ENCODE measurements around the gene CDH15. TPM values are rescaled to one million over a fixed set of nuclear protein-coding genes. Genes with fewer than 3 reads are reported as not detected.
A peak's percentile ranks its signal among the peaks of the same experiment; 100 is the strongest.

Gene CDH15
- total RNA-seq, 1 experiment from 2014 or later: 0.46 TPM

DNA sequence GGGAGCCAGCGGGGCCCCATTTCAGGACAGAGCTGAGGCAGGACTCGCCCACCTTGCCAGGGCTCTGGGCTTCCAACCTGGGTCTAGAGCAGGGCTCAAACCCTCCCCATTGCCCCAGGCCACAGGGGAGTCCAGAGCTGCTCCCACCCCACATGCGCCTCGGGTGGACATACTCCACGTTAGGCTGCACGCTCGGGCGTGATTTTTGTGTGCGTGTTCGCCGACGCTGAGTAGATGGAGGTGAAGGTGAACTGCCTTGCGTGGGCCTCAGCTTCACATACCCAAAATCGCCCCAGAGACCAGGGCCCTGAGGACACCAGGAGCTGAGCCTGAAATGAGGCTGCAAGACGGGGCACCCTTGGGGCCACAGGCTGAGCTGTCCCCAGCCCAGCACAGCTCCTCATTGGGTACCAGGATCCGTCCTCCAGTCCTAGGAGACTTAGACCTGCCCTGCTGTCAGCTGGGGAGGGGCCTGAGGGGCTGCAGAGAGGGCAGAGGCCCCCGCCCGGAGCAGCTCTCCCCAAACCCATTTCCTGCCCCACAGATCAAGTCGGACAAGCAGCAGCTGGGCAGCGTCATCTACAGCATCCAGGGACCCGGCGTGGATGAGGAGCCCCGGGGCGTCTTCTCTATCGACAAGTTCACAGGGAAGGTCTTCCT is 8.2 kb downstream of the CDH15 start (continued):
- TF ChIP-seq, protein P1, sequence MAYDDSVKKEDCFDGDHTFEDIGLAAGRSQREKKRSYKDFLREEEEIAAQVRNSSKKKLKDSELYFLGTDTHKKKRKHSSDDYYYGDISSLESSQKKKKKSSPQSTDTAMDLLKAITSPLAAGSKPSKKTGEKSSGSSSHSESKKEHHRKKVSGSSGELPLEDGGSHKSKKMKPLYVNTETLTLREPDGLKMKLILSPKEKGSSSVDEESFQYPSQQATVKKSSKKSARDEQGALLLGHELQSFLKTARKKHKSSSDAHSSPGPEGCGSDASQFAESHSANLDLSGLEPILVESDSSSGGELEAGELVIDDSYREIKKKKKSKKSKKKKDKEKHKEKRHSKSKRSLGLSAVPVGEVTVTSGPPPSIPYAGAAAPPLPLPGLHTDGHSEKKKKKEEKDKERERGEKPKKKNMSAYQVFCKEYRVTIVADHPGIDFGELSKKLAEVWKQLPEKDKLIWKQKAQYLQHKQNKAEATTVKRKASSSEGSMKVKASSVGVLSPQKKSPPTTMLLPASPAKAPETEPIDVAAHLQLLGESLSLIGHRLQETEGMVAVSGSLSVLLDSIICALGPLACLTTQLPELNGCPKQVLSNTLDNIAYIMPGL (CRISPR knock-in tag; IDR thresholded peaks at IDR 0.05): no peak
- TF ChIP-seq, protein P2, sequence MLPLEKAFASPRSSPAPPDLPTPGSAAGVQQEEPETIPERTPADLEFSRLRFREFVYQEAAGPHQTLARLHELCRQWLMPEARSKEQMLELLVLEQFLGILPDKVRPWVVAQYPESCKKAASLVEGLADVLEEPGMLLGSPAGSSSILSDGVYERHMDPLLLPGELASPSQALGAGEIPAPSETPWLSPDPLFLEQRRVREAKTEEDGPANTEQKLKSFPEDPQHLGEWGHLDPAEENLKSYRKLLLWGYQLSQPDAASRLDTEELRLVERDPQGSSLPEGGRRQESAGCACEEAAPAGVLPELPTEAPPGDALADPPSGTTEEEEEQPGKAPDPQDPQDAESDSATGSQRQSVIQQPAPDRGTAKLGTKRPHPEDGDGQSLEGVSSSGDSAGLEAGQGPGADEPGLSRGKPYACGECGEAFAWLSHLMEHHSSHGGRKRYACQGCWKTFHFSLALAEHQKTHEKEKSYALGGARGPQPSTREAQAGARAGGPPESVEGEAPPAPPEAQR (CRISPR knock-in tag; IDR thresholded peaks at IDR 0.05): no peak
- TF ChIP-seq, protein P3, sequence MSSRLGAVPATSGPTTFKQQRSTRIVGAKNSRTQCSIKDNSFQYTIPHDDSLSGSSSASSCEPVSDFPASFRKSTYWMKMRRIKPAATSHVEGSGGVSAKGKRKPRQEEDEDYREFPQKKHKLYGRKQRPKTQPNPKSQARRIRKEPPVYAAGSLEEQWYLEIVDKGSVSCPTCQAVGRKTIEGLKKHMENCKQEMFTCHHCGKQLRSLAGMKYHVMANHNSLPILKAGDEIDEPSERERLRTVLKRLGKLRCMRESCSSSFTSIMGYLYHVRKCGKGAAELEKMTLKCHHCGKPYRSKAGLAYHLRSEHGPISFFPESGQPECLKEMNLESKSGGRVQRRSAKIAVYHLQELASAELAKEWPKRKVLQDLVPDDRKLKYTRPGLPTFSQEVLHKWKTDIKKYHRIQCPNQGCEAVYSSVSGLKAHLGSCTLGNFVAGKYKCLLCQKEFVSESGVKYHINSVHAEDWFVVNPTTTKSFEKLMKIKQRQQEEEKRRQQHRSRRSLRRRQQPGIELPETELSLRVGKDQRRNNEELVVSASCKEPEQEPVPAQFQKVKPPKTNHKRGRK (CRISPR knock-in tag; IDR thresholded peaks at IDR 0.05; ENCODE audit: borderline replicate concordance): no peak
- TF ChIP-seq NR2C2 (CRISPR knock-in tag; IDR thresholded peaks at IDR 0.05): no peak
- no peak for TF ChIP-seq SP1 (CRISPR knock-in tag; conservative IDR thresholded peaks at IDR 0.05)
- TF ChIP-seq FOXP1 (CRISPR knock-in tag; IDR thresholded peaks at IDR 0.05; ENCODE audit: borderline replicate concordance): no peak
- TF ChIP-seq, protein P4, sequence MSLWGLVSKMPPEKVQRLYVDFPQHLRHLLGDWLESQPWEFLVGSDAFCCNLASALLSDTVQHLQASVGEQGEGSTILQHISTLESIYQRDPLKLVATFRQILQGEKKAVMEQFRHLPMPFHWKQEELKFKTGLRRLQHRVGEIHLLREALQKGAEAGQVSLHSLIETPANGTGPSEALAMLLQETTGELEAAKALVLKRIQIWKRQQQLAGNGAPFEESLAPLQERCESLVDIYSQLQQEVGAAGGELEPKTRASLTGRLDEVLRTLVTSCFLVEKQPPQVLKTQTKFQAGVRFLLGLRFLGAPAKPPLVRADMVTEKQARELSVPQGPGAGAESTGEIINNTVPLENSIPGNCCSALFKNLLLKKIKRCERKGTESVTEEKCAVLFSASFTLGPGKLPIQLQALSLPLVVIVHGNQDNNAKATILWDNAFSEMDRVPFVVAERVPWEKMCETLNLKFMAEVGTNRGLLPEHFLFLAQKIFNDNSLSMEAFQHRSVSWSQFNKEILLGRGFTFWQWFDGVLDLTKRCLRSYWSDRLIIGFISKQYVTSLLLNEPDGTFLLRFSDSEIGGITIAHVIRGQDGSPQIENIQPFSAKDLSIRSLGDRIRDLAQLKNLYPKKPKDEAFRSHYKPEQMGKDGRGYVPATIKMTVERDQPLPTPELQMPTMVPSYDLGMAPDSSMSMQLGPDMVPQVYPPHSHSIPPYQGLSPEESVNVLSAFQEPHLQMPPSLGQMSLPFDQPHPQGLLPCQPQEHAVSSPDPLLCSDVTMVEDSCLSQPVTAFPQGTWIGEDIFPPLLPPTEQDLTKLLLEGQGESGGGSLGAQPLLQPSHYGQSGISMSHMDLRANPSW (CRISPR knock-in tag; conservative IDR thresholded peaks at IDR 0.05; ENCODE audit: low read depth): no peak
- TF ChIP-seq, protein P5, sequence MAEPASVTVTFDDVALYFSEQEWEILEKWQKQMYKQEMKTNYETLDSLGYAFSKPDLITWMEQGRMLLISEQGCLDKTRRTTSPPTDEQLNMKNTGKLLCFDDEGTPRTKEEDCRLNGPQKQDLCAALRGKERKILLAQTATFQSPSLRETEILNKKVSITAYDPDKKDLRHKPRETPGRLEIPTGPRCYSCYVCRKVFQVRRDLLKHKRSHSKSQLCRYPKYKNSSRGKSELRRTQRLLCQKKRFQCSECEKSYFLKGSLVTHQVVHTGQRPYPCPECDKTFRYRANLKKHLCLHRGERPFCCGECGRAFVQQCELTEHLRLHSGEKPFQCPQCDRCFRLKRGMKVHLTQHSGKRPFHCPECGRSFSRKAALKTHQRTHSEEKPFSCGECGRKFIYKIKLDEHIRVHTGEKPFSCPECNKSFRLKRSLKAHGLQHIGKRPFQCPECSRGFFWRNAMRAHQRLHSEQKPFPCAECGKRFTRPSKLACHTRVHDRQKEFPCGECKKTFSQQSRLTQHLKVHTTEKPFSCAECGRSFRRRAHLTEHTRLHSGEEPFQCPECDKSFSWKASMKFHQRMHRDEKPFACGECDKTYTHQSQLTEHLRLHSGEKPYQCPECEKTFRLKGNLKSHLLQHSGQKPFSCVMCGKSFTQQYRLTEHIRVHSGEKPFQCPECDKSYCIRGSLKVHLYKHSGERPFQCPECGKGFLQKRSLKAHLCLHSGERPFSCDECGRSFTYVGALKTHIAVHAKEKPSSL (CRISPR knock-in tag; conservative IDR thresholded peaks at IDR 0.05): no peak
- TF ChIP-seq ATF1 (CRISPR knock-in tag; IDR thresholded peaks at IDR 0.05): no peak
- TF ChIP-seq PRRX2 (CRISPR knock-in tag; IDR thresholded peaks at IDR 0.05): no peak

DNA sequence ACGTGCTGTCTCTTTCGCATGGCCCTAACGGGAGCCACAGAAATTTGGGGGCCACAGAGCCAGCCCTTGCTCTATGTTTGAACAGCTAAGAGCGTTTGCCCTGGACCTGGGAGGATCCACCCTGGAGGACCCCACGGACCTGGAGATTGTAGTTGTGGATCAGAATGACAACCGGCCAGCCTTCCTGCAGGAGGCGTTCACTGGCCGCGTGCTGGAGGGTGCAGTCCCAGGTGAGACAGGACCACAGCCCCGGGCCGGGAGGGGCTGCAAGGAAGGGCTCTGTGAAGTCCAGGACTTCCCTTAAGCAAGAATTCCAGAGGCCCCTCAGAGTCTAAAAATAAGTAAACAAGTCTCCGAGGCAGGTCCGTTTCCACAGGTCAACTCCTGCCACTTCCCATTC is 11.9 kb downstream of the CDH15 start:
- Mint-ChIP-seq H3K27ac (no peak overlapping the region), H3K4me3 (no peak overlapping the region), H3K27me3 (ENCODE audit: low read depth) (peaks cover 2% of the 10 kb centered on the region; the same call in 1 of the 2 replicates), H3K36me3 (no peaks in the 10 kb centered on the region), H3K4me1 (no peaks in the 10 kb centered on the region), H3K9me3 (no peaks in the 10 kb centered on the region)
- POLR2A ChIA-PET: no interaction called here
- DNase-seq (ENCODE audit: low spot score) (no peak), ATAC-seq (peak; percentile 15; the same call in 1 of the 2 replicates)
- TF ChIP-seq KAT7 (CRISPR knock-in tag; IDR thresholded peaks at IDR 0.05; ENCODE audit: borderline replicate concordance) (no peak), ZNF396 (CRISPR knock-in tag; IDR thresholded peaks at IDR 0.05; ENCODE audit: borderline replicate concordance) (no peak), ZNF263 (CRISPR knock-in tag; IDR thresholded peaks at IDR 0.05; ENCODE audit: low read depth) (no peak), PRRX2 (CRISPR knock-in tag; IDR thresholded peaks at IDR 0.05) (no peak), NFE2L1 (CRISPR knock-in tag; IDR thresholded peaks at IDR 0.05) (no peak), NR1H2 (CRISPR knock-in tag; IDR thresholded peaks at IDR 0.05) (no peak), ELF4 (CRISPR knock-in tag; IDR thresholded peaks at IDR 0.05; ENCODE audit: low read depth) (no peak), IRF2 (CRISPR knock-in tag; IDR thresholded peaks at IDR 0.05; ENCODE audit: borderline replicate concordance, low read depth) (no peak), ZNF138 (CRISPR knock-in tag; conservative IDR thresholded peaks at IDR 0.05) (no peak), NR2C2 (CRISPR knock-in tag; IDR thresholded peaks at IDR 0.05) (no peak), ZNF416 (CRISPR knock-in tag; IDR thresholded peaks at IDR 0.05) (no peak)
- TF ChIP-seq, protein P6, sequence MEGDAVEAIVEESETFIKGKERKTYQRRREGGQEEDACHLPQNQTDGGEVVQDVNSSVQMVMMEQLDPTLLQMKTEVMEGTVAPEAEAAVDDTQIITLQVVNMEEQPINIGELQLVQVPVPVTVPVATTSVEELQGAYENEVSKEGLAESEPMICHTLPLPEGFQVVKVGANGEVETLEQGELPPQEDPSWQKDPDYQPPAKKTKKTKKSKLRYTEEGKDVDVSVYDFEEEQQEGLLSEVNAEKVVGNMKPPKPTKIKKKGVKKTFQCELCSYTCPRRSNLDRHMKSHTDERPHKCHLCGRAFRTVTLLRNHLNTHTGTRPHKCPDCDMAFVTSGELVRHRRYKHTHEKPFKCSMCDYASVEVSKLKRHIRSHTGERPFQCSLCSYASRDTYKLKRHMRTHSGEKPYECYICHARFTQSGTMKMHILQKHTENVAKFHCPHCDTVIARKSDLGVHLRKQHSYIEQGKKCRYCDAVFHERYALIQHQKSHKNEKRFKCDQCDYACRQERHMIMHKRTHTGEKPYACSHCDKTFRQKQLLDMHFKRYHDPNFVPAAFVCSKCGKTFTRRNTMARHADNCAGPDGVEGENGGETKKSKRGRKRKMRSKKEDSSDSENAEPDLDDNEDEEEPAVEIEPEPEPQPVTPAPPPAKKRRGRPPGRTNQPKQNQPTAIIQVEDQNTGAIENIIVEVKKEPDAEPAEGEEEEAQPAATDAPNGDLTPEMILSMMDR (IDR thresholded peaks at IDR 0.05): no peak
- TF ChIP-seq, protein P7, sequence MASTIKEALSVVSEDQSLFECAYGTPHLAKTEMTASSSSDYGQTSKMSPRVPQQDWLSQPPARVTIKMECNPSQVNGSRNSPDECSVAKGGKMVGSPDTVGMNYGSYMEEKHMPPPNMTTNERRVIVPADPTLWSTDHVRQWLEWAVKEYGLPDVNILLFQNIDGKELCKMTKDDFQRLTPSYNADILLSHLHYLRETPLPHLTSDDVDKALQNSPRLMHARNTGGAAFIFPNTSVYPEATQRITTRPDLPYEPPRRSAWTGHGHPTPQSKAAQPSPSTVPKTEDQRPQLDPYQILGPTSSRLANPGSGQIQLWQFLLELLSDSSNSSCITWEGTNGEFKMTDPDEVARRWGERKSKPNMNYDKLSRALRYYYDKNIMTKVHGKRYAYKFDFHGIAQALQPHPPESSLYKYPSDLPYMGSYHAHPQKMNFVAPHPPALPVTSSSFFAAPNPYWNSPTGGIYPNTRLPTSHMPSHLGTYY (CRISPR knock-in tag; IDR thresholded peaks at IDR 0.05): no peak
- TF ChIP-seq, protein P8, sequence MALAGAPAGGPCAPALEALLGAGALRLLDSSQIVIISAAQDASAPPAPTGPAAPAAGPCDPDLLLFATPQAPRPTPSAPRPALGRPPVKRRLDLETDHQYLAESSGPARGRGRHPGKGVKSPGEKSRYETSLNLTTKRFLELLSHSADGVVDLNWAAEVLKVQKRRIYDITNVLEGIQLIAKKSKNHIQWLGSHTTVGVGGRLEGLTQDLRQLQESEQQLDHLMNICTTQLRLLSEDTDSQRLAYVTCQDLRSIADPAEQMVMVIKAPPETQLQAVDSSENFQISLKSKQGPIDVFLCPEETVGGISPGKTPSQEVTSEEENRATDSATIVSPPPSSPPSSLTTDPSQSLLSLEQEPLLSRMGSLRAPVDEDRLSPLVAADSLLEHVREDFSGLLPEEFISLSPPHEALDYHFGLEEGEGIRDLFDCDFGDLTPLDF (CRISPR knock-in tag; IDR thresholded peaks at IDR 0.05): no peak
- CTCF ChIA-PET: interaction anchor here (1.1 to 3.1 kb wide), 3 partner anchors 9 to 368 kb away, joined by 3 to 12 read pairs (median 9); no protein-coding TSS in a partner anchor

All from WTC11 (cell line).